ENCODE data around the gene GCN1. TPM values are rescaled to one million over a fixed set of nuclear protein-coding genes. Genes with fewer than 3 reads are reported as not detected.
A peak's percentile ranks its signal among the peaks of the same experiment; 100 is the strongest.
"Not testable (repeated sequence)": the region's sequence is repeated elsewhere in the genome, so short reads cannot be mapped to it uniquely, and the experiment has no call there.

Gene GCN1
- 36.6 TPM for polyA plus RNA-seq (2012; ENCODE audit: insufficient read depth, insufficient read length)

GRCh38 chr12:120194534-120195395, at the start of gene GCN1:
GCN1 (minus strand) TSS chr12:120194715; CDS start chr12:120194697, 18 bp downstream.
- H3K4me3 ChIP-seq (ENCODE audit: low read length), result peak within 1 kb of the TSS; percentile 92
- peak; percentile 57 for DNase-seq (ENCODE audit: low read depth, low spot score)

DNA sequence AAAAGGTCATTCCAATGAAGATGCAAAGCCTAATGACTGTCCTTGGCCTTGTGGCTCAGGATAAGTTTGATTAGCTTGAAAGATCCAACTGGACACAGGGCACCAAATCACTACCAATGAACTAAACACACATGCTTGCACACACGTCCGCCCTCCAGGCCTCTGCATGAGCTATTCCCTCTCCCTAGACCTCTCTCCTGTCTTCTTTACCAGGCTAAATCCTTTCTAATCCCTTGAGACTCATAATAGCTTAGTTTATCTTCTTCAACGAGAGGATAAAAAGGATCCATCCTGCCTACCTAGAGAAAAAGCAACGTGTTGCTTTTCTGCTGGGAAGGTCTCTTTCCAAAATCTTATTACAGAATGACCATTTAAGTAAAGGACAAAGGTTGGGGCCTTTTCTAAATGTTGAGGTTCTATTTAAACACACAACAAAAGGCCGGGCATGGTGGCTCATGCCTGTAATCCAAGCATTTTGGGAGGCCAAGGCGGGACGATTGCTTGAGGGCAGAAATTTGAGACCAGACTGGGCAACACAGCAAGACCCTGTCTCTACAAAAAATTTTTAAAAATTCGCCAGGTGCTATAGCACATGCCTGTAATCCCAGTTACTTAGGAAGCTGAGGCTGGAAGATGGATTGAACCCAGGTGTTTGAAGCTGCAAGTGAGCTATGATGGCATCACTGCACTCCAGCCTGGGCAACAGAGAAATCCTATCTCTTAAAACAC, 48.6 kb upstream of the GCN1 start:
- DNase-seq (ENCODE audit: low read depth, low spot score), result no peak
- H3K4me3 ChIP-seq (ENCODE audit: low read length), result no peak overlapping the region

DNA sequence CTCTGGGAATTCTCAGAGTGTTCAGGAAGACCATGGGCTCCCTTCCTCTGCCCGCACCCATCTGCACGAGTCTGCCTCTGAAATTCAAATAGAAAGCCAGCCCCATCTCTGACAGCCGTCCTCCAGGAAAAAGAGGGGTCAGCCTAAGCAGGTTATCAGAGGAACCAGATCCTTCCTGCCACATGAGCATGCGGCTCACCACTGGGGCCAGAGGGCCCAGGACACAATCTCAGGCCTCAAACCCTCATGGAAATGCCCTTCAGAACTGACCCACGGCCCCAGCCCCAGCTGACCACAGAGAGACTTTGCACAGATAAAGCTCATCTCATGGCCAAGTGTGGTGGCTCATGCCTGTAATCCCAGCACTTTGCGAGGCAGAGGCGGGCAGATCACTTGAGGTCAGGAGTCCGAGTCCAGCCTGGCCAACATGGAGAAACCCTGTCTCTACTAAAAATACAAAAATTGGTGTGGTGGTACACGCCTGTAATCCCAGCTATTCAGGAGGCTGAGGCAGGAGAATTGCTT, 47.8 kb upstream of the GCN1 start:
- H3K4me3 ChIP-seq (ENCODE audit: low read length), result no peak overlapping the region
- DNase-seq (ENCODE audit: low read depth, low spot score), result no peak

- no peak for DNase-seq (ENCODE audit: low read depth, low spot score)
- no peak overlapping the region for H3K4me3 ChIP-seq (ENCODE audit: low read length)
These were observed 47.2 kb upstream of the GCN1 start for GRCh38 chr12:120241561-120242274.

GRCh38 chr12:120240495-120240833, 45.9 kb upstream of the GCN1 start:
- H3K4me3 ChIP-seq (ENCODE audit: low read length), result no peak overlapping the region
- no peak for DNase-seq (ENCODE audit: low read depth, low spot score)

- DNase-seq (ENCODE audit: low read depth, low spot score), result no peak
These were observed 45.4 kb upstream of the GCN1 start for GRCh38 chr12:120239776-120240494.

GRCh38 chr12:120238839-120239445, 44.4 kb upstream of the GCN1 start:
- H3K4me3 ChIP-seq (ENCODE audit: low read length), result no peak overlapping the region
- DNase-seq (ENCODE audit: low read depth, low spot score), result no peak

More at GRCh38 chr12:120239776-120240494, 45.4 kb upstream of the GCN1 start:
- no peak overlapping the region for H3K4me3 ChIP-seq (ENCODE audit: low read length)

DNA sequence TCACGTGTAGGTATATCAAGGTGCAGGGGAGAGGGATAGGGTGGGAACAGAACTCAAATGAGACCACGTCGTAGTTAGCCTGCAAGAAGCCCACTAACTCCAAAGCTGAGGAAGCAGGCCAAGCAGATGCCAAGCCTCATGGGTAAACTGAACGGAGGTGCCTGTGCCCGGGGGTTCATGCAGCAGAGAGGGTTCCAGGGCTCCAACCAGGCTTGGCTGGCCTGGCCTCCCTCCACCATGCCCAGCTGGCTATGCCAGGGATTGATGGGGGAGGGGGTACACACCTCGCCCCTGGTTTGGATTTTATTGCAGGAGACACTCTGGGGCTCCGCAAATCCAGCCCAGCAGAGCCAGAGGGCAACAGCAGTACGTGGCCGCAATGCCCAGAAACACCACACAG, 43.7 kb upstream of the GCN1 start:
- H3K4me3 ChIP-seq (ENCODE audit: low read length), result no peak overlapping the region
- DNase-seq (ENCODE audit: low read depth, low spot score), result no peak

DNA sequence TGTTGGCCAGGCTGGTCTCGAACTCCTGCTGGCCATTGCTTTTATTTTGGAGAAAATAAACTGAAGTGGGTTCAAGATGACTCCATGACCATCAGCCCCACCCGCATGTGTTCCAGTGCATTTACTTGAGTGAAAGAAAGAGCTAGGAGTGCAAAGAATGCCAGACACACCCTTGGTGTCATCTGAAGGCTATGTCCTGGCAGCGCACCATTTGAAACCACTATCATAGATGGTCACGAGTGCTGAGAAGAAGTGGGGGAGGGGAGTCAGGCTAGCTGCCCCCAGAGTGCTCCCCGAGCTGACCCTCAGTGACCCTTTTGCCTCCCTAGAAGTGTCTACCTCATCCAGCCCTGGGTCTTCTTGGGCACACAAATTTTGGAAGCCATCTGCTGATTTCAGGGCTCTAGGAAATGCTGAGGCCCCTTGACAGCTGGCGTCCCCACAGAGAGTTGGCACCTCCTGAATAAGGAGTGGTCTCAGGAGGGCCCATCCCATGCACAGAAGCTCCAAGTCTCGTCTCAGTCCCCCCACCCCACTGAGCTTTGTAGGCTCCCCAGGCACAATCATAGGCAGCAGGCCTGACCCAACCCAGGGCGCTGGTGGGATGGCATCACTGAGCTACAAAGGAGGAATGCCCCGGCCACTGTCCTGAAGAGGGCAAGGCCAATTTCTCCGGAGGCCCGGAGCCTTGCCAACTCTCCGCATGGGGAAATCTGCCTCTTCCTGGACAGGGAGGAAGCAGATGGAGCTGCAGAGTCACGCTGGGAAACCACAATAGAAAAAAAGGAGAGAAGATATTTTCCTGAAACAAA, 43.1 kb upstream of the GCN1 start:
- DNase-seq (ENCODE audit: low read depth, low spot score), result no peak

GRCh38 chr12:120236809-120237208, 42.3 kb upstream of the GCN1 start:
- DNase-seq (ENCODE audit: low read depth, low spot score); H3K4me3 ChIP-seq (ENCODE audit: low read length): not testable (repeated sequence)

More for the DNA sequence above, 43.1 kb upstream of the GCN1 start:
- H3K4me3 ChIP-seq (ENCODE audit: low read length), result no peak overlapping the region

DNA sequence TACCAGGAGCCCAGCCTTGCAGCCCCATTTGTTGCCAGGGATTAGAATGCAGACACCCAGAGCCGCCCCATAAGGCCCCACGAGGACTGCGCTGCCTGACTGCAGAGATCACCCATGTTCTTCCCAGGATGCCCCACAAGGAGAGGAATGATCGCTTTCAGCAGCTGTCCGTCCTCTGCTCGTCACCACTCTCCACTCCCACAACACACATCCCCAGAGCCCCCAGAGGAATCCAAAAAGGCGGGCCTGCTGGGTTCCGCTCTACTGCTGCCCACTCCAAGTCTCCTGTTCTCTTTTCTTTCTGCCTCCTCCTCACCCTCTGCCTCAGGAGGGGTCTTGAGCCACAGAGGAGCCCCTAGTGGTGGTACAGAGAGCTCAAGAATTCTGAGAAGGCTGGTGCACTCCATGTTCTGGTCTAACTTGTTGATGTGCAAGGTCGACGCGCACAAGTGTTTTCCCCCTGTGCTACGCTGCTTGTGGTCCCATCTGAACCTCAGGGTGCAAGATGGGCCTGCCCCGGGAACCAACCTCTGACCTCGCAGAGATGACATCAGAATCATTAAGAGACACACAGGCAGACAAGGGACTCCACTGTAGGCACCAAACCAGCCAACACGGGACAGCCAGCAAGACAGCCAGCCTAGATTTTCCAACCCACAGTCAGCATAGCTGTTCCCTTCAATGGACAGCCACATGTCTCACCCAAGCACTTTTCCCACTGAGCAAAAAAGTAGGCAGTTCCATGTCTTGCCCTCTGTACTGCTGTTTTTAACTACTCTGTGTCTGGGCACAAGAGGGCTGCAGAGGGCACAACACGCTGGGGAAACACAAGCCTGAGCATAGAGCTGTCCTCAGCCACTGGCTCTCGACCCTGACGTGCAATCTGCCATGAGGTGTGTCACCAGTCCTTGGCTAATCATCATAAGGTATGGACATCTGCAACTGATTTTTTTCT, 41.1 kb upstream of the GCN1 start:
- no peak overlapping the region for H3K4me3 ChIP-seq (ENCODE audit: low read length)
- no peak for DNase-seq (ENCODE audit: low read depth, low spot score)

GRCh38 chr12:120234643-120235368, 40.3 kb upstream of the GCN1 start:
- H3K4me3 ChIP-seq (ENCODE audit: low read length), result no peak overlapping the region
- no peak for DNase-seq (ENCODE audit: low read depth, low spot score)

GRCh38 chr12:120231316-120232011, 36.9 kb upstream of the GCN1 start:
- H3K4me3 ChIP-seq (ENCODE audit: low read length), result no peak overlapping the region
- DNase-seq (ENCODE audit: low read depth, low spot score), result peak; percentile 63

DNA sequence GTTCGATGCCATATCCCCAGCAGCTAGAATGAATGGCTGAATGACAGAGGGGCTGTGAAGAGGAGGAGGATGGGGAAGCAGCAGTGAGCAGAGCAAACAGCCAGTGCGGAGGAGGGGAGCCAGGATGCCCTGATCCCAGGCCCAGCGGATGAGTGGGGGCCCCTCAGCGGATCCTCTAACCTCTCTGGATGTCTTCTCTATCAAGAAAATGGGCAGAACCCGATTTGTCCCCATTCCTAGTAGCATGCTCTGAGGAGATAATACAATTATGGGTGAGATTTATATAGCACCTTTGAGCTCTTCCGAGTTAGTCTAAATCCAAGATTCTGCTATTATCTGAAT, 36.4 kb upstream of the GCN1 start:
- DNase-seq (ENCODE audit: low read depth, low spot score), result no peak
- no peak overlapping the region for H3K4me3 ChIP-seq (ENCODE audit: low read length)

DNA sequence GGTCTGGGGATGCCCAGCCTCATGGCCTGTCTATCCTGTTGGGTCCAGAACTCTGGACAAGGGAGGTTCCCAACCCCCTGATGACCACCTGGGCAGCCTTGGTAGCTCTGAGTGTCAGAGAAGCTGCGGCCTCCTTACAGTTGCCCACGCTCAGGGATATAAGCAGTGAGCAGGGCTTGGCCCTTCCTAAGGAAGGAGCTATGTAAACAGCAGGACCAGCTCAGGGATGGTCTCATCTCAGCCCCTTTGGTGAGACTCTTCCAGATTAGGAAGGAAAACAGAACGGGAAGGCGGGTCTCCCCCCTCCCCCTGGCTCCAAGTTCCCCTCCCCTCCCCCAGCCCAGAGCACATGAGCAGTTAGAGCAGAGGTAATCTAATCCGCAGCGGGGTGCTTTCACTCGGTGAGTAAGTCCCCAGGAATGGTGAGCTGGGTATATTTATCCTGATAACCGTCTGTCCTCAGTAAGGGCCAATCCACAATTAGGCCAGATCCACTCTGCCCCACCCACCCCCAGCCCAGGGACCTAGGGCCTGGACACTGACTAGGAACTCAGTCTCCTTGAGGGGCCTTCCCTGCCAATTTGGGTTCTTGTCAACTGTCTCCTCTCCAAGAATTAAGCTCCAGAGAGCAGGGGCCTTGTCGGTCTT, 35.9 kb upstream of the GCN1 start:
- no peak for DNase-seq (ENCODE audit: low read depth, low spot score)
- H3K4me3 ChIP-seq (ENCODE audit: low read length), result no peak overlapping the region

Data from Jurkat, Clone E6-1 (cell line).